Left ventricle myocardium superior (tissue), 1 donor: Measurements from ENCODE around the gene ANKRD34B. TPM values are rescaled to one million over a fixed set of nuclear protein-coding genes. Genes with fewer than 3 reads are reported as not detected.
"Not testable (repeated sequence)": the region's sequence is repeated elsewhere in the genome, so short reads cannot be mapped to it uniquely, and the experiment has no call there.

Experiments
- ATAC-seq: fragments of 200-7000 bp; cut with Tn5 transposase; one replicate; pipeline ENCODE4 v1.9.1; 2020; ENCODE audit warnings: mild to moderate bottlenecking, moderate library complexity
- DNase-seq: peaks from one replicate; pipeline ENCODE4 v3.0.0-alpha.2; 2020
- intact Hi-C: fragments of 100-400 bp; cut with micrococcal nuclease; formaldehyde crosslinking; loops from one replicate; pipeline ENCODE4 v1.11.0; 2022
- long read RNA-seq: library from polyadenylated mRNA; unstranded; transcript quantifications from one replicate; pipeline ENCODE4 v2.0.0, GENCODE V29; 2021
- total RNA-seq: library from RNA; stranded (reverse); fragmentation: NEBNext Ultra II Directional; extraction: Animal tissue kit (Norgen Biotek cat#: 25700); gene quantifications from one replicate; pipeline ENCODE4 v1.2.1, GENCODE V29; 2021
- donor health status: DM: no; HTN: yes; CAD: no; lungs with severe emphysema.

ANKRD34B gene
- total RNA-seq = not detected
- long read RNA-seq = 0 reads

DNA sequence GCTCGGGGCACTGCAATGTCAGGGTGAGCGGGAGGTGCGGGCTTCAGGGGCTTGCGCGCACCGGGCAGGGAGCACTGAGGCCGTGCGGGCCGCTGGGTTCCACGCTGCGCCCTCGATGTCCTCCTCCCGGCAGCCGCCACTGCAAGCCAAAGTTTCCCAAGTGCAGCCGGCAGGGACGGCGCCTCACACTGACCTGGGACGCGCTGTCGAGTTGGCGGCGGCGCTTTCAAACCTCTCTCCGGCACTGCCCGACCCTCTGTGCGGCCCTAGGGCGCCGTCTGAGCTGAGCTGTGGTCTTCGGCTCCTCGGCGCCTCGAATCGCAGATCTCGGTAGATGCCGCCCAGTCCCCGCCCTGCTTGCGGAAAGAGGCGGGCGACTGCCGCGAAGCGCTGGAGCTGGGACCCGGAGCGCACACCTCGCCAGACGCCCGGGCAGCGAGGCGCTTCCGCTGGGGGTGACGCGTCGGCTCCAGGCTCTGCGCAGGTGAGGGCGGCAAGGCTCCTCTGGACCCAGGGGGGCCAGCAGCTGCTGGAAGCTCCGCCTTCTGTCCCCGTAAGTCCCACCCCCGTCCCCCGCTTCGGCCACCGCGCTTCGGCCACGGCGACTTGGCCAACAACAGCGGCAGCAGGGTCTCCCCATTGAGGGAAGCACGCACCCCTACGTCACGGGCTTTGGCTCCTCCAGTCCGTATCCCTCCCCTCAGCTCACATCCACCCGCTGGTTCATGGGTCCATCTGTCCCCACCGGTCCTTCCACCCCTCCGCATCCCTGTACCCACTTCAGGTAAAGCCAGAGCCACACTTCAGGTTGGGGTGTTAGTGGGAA is at the start of gene ANKRD34B:
TSS of gene ANKRD34B (minus strand) at position 320 of the 826 bp plus-strand sequence. CDS start 10,261 bp downstream, outside the sequence.
- ATAC-seq (no peak), DNase-seq (no peak)
- intact Hi-C loops = no loop called here

DNA sequence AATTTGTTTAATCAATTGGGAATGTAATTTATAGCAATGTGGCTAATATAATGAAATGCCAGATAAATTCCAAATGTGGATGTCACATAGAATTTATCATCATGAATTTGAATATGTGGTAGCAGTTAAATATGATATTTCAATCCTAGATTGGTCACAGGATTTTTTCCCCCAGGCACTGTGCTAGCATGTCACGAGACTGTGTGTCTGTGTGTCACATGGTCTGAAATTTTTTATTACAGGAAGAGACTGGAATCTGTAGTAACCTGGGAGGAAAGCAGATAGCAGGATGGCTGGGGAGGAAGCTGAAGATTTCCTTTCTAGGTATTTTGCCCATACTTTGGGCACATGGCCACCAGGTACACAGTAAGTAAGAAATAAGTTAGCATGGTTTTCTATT is 49.0 kb upstream of the ANKRD34B start:
- ATAC-seq (no peak), DNase-seq (no peak)
- intact Hi-C loops = no loop called here

DNA sequence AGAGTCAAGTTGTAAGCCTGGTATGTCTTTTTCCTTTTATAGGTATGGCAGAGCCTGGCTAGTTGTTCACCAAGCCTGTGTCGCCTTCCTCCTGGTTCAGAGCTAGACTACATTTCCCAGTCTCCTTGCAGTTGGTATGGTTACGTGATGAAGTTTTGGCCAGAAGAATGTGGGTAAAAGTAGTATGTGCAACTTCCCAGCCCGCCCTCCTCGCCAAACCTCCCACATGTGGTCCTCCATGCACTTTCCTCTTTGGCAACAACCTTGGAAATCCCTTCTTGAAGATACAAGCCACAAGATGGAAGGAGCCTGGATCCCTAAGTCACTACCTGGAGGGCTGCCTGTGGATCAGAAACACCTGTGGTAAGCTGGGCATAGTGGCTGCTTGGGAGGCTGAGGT is 48.4 kb upstream of the ANKRD34B start:
- no peak for DNase-seq
- intact Hi-C loops = no loop called here
- ATAC-seq = no peak

DNA sequence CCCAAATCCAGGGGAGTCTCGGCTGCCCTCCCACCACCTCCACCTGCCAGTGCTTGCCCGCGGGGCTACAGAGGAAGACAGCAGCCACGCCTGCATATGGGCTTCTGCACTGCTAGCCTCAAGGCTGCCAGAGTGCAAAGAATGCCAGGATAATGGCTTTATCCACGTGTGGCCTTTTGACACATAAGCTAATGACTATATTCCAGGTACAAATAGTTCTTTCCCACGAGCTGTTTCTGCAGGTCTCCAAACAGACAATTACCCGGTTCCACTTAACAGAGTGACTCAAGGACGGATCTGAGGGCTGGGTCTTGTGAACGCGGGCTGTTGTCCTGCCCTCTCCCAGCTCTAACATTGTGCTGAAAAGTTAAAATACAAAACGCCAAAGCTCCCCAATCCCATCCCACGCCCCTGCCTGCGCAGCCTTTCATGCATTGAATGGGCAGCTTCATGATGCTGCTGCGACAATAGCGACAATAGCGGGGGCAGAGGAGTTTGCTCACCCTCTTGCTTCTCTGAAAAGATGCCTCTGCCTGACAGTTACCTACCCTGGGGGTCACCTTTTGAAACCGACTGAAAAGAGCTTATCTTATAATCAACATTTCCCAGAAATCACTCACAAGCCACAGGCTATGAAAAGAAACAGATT is 45.3 kb upstream of the ANKRD34B start:
- intact Hi-C loops = no loop called here
- ATAC-seq (no peak), DNase-seq (no peak)

DNA sequence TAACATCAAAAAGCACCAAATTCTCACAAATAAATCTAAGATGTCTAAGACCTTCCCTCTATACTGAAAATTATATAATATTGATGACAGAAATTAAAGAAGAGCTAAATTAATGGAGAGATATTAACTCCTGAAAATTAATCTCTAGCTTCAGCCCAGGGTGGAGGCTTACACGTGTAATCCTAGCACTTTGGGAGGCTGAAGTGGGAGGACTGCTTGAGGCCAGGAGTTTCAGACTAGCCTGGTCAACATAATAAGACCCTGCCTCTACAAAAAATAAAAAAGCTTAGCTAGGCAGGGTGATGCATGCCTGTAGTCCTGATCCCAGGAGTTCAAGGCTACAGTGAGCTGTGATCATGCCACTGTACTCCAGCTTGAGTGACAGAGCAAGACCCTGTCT is 39.6 kb upstream of the ANKRD34B start:
- intact Hi-C loops = no loop called here
- DNase-seq (no peak), ATAC-seq (no peak)

DNA sequence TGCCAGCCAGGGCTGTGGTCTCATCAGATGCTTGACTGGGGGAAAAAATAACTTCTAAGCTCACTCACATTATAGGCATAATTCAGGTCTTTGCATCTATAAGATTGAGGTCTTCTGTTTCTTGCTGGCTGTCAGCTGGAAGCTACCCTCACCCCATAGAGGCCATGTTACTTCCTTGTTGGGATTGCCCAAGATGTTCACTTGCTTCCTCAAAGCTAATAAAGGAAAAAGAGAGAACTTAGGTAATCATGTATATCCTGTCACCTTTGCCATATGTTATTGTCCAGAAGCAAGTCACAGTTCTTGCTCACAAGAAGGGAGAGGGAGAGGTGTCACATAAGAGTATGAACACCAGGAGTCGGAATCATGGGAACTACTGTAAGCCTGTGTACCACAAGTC is 38.7 kb upstream of the ANKRD34B start:
- no peak for ATAC-seq
- intact Hi-C loops = no loop called here
- no peak for DNase-seq

DNA sequence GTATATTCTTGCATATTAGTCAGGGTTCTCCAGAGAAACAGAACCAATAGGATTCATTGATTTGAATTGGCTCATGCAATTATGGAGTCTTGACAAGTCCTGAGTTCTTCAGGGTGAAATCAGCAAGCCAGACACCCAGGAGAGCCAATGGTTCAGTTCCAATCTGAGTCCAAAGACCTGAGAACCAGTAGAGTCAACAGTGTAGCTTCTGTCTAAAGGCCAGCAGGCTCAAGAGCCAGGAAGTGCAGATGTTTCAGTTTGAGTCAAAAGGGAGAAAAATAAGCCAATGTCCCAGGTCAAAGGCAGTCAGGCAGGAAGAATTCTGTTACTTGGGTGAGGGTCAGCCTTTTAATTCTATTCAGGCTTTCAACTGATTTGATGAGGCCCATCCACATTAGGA is 37.8 kb upstream of the ANKRD34B start:
- ATAC-seq (no peak), DNase-seq (no peak)
- intact Hi-C loops = no loop called here

DNA sequence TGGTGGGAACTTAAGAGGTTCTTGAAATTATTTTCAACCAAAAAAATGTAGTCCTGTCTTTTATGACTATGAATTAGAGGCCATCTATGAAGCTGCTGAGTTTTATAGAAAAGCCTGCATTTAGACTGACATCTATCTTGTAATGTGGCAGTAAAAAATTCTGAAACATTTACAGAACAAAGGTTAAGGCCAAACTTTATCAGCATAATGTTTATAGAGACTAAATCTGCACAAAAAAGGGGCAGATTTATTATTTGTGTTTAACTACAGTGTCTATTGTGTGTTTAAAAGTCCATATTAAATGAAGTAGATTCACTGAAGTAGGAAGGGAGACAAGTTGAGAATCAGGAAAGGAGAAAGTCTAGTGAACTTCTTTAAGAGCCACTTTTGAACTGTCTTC is 37.3 kb upstream of the ANKRD34B start:
- ATAC-seq (no peak), DNase-seq (no peak)
- intact Hi-C loops = no loop called here

DNA sequence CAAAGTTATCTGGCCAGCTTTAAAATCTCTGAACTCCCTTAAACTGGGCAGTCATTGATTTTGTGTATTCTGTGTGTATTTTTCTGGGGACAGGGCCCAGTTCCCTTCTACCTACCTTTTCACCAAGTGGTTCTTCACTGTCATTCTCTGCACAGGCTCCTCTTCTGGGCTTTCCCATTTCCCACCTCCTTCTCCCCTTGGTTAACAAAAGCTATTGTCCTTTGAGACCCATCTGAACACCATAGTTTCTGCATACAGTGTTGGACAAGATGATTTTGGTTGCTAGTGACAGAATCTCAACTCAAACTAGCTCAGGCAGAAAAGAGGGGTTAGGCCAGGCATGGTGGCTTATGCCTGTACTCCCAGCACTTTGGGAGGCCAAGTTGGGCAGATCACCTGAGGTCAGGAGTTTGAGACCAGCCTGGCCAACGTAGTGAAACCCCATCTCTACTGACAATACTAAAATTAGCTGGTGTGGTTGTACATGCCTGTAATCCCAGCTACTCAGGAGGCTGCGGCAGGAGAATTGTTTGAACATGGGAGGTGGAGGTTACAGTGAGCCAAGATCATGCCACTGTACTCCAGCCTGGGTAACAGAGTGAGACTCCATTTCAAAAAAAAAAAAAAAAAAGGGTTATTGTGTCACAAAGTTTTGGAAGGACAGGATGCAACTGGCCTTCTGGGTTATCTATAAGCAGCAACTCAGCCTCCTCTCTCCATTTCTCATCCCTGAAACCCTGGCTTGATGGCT is 31.0 kb upstream of the ANKRD34B start:
- intact Hi-C loops = no loop called here
- ATAC-seq = no peak
- DNase-seq = no peak

DNA sequence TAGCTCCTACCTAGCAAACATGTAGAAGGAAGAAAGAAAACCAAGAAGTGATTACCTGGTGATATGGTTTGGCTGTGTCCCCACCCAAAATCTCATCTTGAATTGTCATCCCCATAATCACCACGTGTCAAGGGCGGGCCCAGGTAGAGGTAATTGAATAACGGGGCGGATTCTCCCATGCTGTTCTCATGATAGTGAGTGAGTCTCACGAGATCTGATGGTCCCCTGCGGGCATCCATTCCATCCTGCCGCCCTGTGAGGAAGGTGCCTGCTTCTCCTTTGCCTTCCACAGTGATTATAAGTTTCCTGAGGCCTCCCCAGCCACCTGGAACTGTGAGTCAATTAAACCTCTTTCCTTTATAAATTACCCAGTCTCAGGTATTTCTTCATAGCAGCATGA is 27.4 kb upstream of the ANKRD34B start:
- ATAC-seq = no peak
- DNase-seq = no peak
- intact Hi-C loops = no loop called here

DNA sequence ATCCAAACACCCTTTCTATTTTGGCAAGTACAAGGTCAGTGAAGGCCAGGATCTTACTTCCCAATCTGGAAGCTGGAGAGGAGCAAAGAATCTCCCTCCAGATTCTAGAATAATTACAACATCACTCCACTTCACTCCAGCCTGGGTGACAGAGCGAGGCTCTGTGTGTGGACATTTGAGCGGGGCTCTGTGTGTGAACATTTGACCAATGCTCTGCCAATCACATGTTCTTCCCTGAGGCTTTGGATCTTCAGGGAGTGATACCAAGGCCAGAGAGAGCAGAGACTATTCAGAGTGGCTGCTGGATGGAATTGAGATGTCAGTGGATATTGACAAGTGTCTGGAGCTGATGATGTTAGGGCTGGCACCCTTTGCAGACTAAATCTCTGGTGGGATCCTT is 24.7 kb upstream of the ANKRD34B start:
- ATAC-seq (no peak), DNase-seq (no peak)
- intact Hi-C loops = no loop called here

DNA sequence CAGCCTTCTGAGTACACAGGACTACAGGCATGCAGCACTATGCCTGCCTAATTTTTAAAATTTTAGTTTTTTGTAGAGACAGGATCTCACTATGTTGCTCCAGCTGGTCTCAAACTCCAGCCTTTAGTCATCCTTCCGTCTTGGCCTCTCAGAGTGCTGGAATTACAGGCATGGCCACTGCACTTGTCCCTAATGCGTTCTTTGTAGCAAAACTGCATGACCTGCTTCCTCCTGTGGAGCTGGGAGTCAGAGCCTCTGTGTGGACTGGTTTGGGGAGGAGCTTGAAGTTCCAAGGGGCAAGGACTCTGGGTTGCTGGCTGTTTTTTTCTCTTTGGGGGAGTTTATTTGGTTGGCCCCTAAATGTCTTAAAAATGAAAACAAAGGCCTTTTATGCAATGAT is 22.7 kb upstream of the ANKRD34B start:
- DNase-seq = no peak
- ATAC-seq = no peak
- intact Hi-C loops = no loop called here

DNA sequence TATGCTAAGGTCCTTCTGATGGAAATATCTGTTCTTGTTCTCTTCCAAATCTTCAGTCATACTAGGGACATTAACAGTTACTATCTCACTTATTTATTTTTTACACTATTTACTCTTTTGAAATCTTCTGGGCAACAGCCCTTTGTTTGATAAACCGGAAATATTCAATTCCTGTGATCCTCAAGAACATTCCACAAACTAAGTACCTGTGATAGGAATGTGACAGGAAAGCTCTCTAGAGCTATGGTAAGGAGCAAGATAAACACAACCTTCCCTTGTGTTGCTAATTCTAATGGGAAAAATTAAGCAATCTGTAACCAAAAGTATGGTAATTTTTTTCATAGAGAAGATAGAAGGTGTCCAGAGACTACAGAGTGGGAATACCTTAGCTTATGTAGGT is 22.0 kb upstream of the ANKRD34B start:
- no peak for ATAC-seq
- DNase-seq = no peak
- intact Hi-C loops = no loop called here

DNA sequence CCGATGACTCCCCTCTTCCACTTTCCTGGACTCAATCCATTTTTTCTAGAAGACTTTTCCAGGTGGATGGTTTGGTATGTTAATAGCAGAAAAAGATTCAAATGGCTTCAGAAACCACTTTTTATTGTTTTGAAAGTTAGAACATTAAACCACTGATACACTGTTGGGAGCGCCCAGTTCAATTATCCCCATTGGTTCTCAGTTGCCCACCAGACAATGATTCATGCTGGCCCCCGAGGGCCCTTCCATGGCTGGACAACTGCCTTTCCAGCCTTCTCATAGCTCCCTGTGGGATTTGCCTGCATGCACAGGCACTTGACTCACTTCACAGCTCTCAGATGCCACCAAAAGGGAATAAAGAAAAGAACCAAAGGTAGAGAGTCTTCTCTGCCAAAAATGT is 21.3 kb upstream of the ANKRD34B start:
- intact Hi-C loops = no loop called here
- ATAC-seq = no peak
- DNase-seq = no peak

DNA sequence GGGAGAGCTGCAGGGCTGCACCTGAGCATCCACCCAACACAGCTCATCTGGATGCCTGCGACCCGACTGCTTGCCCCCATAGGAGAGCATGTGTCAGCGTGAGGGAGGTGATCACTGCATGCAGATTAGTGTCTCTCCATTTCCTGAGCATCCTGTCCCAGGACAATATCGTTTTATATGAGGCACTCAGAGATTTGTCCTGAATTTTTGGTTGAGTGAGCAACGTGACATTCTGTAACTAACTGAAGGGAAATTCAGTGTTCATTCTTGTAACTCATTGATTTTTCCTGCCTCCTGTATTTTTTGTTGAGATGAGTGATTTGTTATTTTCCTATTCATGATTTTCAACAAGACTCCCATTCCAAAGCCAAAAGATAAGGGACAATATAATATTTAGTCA is 20.7 kb upstream of the ANKRD34B start:
- ATAC-seq (no peak), DNase-seq (no peak)
- intact Hi-C loops = no loop called here

DNA sequence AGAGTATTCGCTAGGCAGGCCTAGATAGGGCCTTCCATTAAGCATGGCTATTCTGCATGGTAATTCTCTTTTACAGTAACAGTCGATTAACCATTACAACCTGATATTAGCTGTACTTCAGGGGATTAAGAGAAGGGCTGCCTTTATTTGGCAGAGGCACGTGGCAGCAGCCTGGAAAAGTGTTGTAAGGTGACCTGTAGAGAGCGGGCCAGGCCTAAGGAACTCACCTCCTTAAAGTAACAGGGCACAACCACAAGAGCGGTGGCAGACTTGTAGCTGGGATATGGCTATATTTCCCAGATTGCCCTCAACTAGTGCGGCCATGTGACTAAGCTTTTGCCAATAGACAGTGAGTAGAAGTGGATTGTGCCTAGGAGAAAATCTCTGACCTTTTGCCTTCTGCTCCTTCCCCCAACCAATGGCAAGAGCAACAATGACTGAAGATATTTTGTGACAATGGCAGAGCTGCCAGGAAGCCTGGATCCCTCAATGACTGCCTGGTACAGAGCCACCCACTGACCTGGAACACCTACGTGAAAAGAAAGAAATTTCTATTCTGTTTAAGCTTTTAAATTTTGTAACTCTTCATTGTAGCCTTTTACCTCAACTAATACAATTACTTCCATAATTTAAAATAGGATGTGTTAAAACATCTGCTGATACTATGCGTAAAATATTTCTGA is 18.9 kb upstream of the ANKRD34B start:
- DNase-seq (no peak), ATAC-seq (no peak)
- intact Hi-C loops = no loop called here

DNA sequence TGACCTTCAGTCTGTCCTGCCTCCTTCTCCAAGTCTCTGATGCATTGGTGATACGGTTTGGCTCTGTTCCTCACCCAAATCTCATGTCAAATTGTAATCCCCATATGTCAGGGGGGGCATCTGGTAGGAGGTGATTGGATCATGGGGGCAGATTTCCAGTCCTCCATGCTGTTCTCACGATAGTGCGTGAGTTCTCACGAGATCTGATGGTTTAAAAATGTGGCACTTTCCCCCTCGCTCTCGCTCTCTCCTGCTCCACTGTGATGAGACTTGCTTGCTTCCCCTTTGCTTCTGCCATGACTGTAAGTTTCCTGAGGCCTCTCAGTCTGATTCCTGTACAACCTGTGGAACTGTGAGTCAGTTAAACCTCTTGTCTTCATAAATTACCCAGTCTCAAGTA is 14.7 kb upstream of the ANKRD34B start:
- ATAC-seq (no peak), DNase-seq (no peak)
- intact Hi-C loops = no loop called here

DNA sequence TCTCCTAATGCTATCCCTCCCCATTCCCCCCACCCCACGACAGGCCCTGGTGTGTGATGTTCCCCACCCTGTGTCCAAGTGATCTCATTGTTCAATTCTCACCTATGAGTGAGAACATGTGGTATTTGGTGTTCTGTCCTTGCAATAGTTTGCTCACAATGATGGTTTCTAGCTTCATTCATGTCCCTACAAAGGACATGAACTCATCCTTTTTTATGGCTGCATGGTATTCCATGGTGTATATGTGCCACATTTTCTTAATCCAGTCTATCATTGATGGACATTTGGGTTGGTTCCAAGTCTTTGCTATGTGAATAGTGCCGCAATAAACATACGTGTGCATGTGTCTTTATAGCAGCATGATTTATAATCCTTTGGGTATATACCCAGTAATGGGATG is 10.2 kb upstream of the ANKRD34B start:
- ATAC-seq, DNase-seq, intact Hi-C loops: not testable (repeated sequence)

DNA sequence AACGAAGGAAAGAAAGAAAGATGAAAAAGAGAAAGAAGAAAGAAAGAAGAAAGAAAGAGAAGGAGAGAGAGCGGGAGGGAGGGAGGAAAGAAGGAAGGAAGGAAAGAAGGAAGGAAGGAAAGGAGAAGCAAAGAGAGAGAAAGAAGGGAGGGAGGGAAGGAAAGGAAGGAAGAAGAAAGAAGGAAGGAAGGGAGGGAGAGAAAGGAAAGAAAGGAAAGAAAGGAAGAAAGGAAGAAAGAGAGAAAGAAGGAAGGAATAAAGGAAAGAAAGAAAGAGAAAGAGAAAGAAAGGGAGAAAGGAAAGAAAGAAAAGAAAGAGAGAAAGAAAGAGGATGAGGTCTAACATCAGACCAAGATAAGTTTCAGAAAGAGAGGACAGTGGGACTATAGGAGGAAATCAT is 9.0 kb upstream of the ANKRD34B start:
- intact Hi-C loops = no loop called here
- ATAC-seq = no peak
- no peak for DNase-seq

DNA sequence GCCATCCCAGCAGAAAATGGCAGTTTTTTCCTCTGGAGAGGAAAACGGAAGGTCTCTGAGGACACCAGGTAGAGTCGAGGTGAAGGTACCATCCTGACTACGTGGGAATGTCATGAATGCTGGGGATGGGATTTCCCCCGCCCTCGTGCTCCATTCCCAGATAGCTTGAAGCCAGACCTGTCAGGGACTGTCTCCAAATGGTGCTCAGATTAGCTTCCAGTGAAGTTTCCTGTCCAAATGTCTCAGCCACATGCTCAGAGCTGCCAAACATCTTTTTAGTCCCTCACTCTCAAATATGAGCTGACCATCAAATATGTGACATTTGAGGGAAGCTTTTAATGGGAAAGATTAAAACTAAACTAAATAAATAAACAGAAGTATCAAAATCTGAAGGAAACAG is 7.6 kb upstream of the ANKRD34B start:
- intact Hi-C loops = no loop called here
- ATAC-seq (no peak), DNase-seq (no peak)
